ENCODE data around the gene CFAP92. TPM values are rescaled to one million over a fixed set of nuclear protein-coding genes. Genes with fewer than 3 reads are reported as not detected.

Gene CFAP92
- total and polyA plus RNA-seq, 4 donors = 0.05 to 0.25 (median 0.06) TPM; not detected in 1

- 94% methylated on average over 4 of the region's 4 CpGs for WGBS
- DNase-seq (ENCODE audit: low spot score) = no peak
- Histone ChIP-seq H3K9me3 (ENCODE audit: control insufficient read depth in 4 of 4, low read length in 3 of 4) (no peaks in the 10 kb centered on the region), H3K4me1 (ENCODE audit: control insufficient read depth in 4 of 4, insufficient read depth in 4 of 4, low read length in 3 of 4) (peaks cover 0 to 4% (median 0%) of the 10 kb centered on the region in 4 donors), H3K27ac (ENCODE audit: low read depth in 1 of 2, low read length in 2 of 2) (no peak overlapping the region), H3K27me3 (ENCODE audit: control insufficient read depth in 4 of 4, insufficient read depth in 4 of 4, low read length in 3 of 4) (no peaks in the 10 kb centered on the region), H3K4me3 (ENCODE audit: low read depth in 1 of 3, low read length in 3 of 3) (no peak overlapping the region), H3K9ac (ENCODE audit: low read depth in 1 of 2, low read length in 2 of 2) (no peak overlapping the region), H3K36me3 (ENCODE audit: control insufficient read depth in 4 of 4, insufficient read depth in 3 of 4, low read depth in 1 of 4, low read length in 3 of 4) (no peaks in the 10 kb centered on the region)
- TF ChIP-seq CTCF (IDR thresholded peaks at IDR 0.05; ENCODE audit: low read depth, low read length, missing input control) (no peak), RXRA (IDR thresholded peaks at IDR 0.05) (no peak), HNF4A (conservative IDR thresholded peaks at IDR 0.05) (no peak), NR2F2 (IDR thresholded peaks at IDR 0.05) (no peak), GABPA (IDR thresholded peaks at IDR 0.05 in 1 of 2, conservative IDR thresholded peaks at IDR 0.05 in 1 of 2) (no peak), YY1 (IDR thresholded peaks at IDR 0.05) (no peak), RAD21 (IDR thresholded peaks at IDR 0.05) (no peak), ATF3 (IDR thresholded peaks at IDR 0.05) (no peak), REST (IDR thresholded peaks at IDR 0.05) (no peak), FOXA2 (IDR thresholded peaks at IDR 0.05) (no peak), MAX (IDR thresholded peaks at IDR 0.05) (no peak), ZBTB33 (IDR thresholded peaks at IDR 0.05) (no peak), JUND (IDR thresholded peaks at IDR 0.05) (no peak), TAF1 (conservative IDR thresholded peaks at IDR 0.05) (no peak)
These were observed 121.6 kb downstream of the CFAP92 start for GRCh38 chr3:128872282-128872681.

GRCh38 chr3:128870347-128870746, 123.5 kb downstream of the CFAP92 start:
- Histone ChIP-seq H3K9ac (ENCODE audit: low read depth in 1 of 2, low read length in 2 of 2) (no peak overlapping the region), H3K27me3 (ENCODE audit: control insufficient read depth in 4 of 4, insufficient read depth in 4 of 4, low read length in 3 of 4) (no peaks in the 10 kb centered on the region), H3K4me3 (ENCODE audit: low read depth in 1 of 3, low read length in 3 of 3) (no peak overlapping the region), H3K36me3 (ENCODE audit: control insufficient read depth in 4 of 4, insufficient read depth in 3 of 4, low read depth in 1 of 4, low read length in 3 of 4) (no peaks in the 10 kb centered on the region), H3K27ac (ENCODE audit: low read depth in 1 of 2, low read length in 2 of 2) (no peak overlapping the region), H3K9me3 (ENCODE audit: control insufficient read depth in 4 of 4, low read length in 3 of 4) (no peaks in the 10 kb centered on the region), H3K4me1 (ENCODE audit: control insufficient read depth in 4 of 4, insufficient read depth in 4 of 4, low read length in 3 of 4) (peaks cover 0 to under 1% (median 0%) of the 10 kb centered on the region in 4 donors)
- WGBS = 95% methylated on average over 4 of the region's 4 CpGs
- no peak for TF ChIP-seq HNF4A (conservative IDR thresholded peaks at IDR 0.05)
- TF ChIP-seq ATF3 (IDR thresholded peaks at IDR 0.05) = no peak
- no peak for TF ChIP-seq RAD21 (IDR thresholded peaks at IDR 0.05)
- no peak for TF ChIP-seq TAF1 (conservative IDR thresholded peaks at IDR 0.05)
- TF ChIP-seq HNF4G (IDR thresholded peaks at IDR 0.05) = no peak
- TF ChIP-seq YY1 (IDR thresholded peaks at IDR 0.05) = no peak
- no peak for TF ChIP-seq EGR1 (IDR thresholded peaks at IDR 0.05; ENCODE audit: low read depth in 2 of 2)
- TF ChIP-seq NR2F2 (IDR thresholded peaks at IDR 0.05) = no peak
- no peak for TF ChIP-seq REST (IDR thresholded peaks at IDR 0.05)
- no peak for TF ChIP-seq ZBTB33 (IDR thresholded peaks at IDR 0.05)
- DNase-seq (ENCODE audit: low spot score) = no peak

Measured in liver (tissue), 9 donors.